Lung (tissue), 12 donors: Measurements from ENCODE around the gene TRPC1. TPM values are rescaled to one million over a fixed set of nuclear protein-coding genes. Genes with fewer than 3 reads are reported as not detected.
A peak's percentile ranks its signal among the peaks of the same experiment; 100 is the strongest.
"Not testable (repeated sequence)": the region's sequence is repeated elsewhere in the genome, so short reads cannot be mapped to it uniquely, and the experiment has no call there.

Source experiments
- ATAC-seq: fragments of 200-7000 bp; cut with Tn5 transposase; one replicate; pipeline ENCODE4 v1.9.1; 2020; ENCODE audit warnings: moderate number of reproducible peaks; ENCODE audit not compliant: insufficient read depth, low FRiP score
- DNase-seq, 3 donors: peaks; one replicate each; pipeline ENCODE4 v3.0.0-alpha.2; 2013 to 2017
- H3K27ac ChIP-seq, 2 donors: one replicate each; pipeline ENCODE4 v1.5.1; 2013; ENCODE audit warnings: mild to moderate bottlenecking in 2 of 2, moderate library complexity in 2 of 2, control low read depth in 1 of 2, inconsistent platforms in 1 of 2, low read depth in 1 of 2, low read length in 1 of 2
- H3K27me3 ChIP-seq, 3 donors: one replicate each; pipeline ENCODE4 v1.5.1; 2013; ENCODE audit warnings: low read length in 2 of 3; ENCODE audit not compliant: control insufficient read depth in 3 of 3, insufficient read depth in 3 of 3
- H3K36me3 ChIP-seq, 4 donors: one replicate each; pipeline ENCODE4 v1.5.1; 2013; ENCODE audit warnings: low read length in 4 of 4, mild to moderate bottlenecking in 1 of 4, moderate library complexity in 1 of 4; ENCODE audit not compliant: control insufficient read depth in 4 of 4, insufficient read depth in 4 of 4
- H3K4me1 ChIP-seq, 5 donors: one replicate each; pipeline ENCODE4 v1.5.1; 2013; ENCODE audit warnings: low read length in 5 of 5, mild to moderate bottlenecking in 2 of 5, moderate library complexity in 1 of 5; ENCODE audit not compliant: control insufficient read depth in 5 of 5, insufficient read depth in 5 of 5
- H3K4me3 ChIP-seq: one replicate; pipeline ENCODE4 v1.5.1; 2013; ENCODE audit warnings: mild to moderate bottlenecking, control low read depth, moderate library complexity
- H3K9ac ChIP-seq, 2 donors: one replicate each; pipeline ENCODE4 v1.5.1; 2013; ENCODE audit warnings: low read length in 2 of 2, control low read depth in 1 of 2; ENCODE audit not compliant: insufficient read depth in 1 of 2
- H3K9me3 ChIP-seq, 4 donors: one replicate each; pipeline ENCODE4 v1.5.1; 2013; ENCODE audit warnings: low read length in 3 of 4, mild to moderate bottlenecking in 1 of 4, moderate library complexity in 1 of 4; ENCODE audit not compliant: control insufficient read depth in 4 of 4, insufficient read depth in 3 of 4
- WGBS, 2 donors: extraction: QIAGEN DNeasy Blood & Tissue Kit; methylation state at CpG; one replicate each; pipeline ENCODE4 v1.1.7; 2013; 5-methylcytosine and 5-hydroxymethylcytosine counted together
- polyA plus RNA-seq, 2 donors: library from polyadenylated mRNA; stranded (reverse); fragments of 200-250 nt; gene quantifications; one replicate each; pipeline ENCODE4 v1.2.1, GENCODE V29; 2013
- total RNA-seq, 2 donors: library from RNA; depleted of rRNA in 1 of 2; stranded (reverse); fragments of >200 nt in 1 of 2; gene quantifications; one replicate each; pipeline ENCODE4 v1.2.1, GENCODE V29; 2014 to 2021
- TF ChIP-seq, protein P1 (sequence below): IDR thresholded peaks from 2 replicates; pipeline ENCODE4 v1.5.1; 2012; ENCODE audit warnings: mild to moderate bottlenecking; ENCODE audit errors: control extremely low read depth, extremely low read depth
- donor health status: control.
- donor health status: control.
- donor health status: Bipolar disorder and iron deficiency.
- donor health status: healthy.
- donor health status: DM: yes; HTN: yes; CAD: no.

The TRPC1 gene
- total and polyA plus RNA-seq, 4 donors, result 1.1 to 28.4 (median 4.7) TPM

DNA sequence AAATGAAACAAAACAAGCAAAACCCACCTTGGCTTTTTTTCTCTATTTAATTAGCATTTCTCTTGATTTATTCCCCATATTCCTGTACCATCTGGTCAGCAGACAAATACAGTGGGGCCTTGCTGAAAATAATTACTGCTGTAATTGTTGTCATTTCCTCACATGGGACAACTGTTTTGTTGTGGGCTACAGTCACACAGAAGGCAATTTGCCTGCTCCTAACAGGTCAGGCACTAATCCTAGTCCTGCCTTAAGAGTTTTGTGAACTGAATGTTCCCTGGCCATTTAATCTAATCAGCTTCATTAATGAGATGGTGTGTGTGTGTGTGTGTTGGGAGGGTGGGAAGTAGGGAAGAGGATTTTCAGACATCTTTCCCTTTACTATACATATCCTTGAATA is 11.6 kb downstream of the TRPC1 start:
- Histone ChIP-seq H3K27me3 (no peaks in the 10 kb centered on the region), H3K9ac (no peak overlapping the region), H3K4me1 (peaks cover 0 to 5% (median 0%) of the 10 kb centered on the region in 5 donors), H3K36me3 (no peaks in the 10 kb centered on the region), H3K4me3 (no peak overlapping the region), H3K27ac (peak overlapping the region in 1 of 2 donors; percentile 53), H3K9me3 (no peaks in the 10 kb centered on the region)
- ATAC-seq, result no peak
- TF ChIP-seq, protein P1, sequence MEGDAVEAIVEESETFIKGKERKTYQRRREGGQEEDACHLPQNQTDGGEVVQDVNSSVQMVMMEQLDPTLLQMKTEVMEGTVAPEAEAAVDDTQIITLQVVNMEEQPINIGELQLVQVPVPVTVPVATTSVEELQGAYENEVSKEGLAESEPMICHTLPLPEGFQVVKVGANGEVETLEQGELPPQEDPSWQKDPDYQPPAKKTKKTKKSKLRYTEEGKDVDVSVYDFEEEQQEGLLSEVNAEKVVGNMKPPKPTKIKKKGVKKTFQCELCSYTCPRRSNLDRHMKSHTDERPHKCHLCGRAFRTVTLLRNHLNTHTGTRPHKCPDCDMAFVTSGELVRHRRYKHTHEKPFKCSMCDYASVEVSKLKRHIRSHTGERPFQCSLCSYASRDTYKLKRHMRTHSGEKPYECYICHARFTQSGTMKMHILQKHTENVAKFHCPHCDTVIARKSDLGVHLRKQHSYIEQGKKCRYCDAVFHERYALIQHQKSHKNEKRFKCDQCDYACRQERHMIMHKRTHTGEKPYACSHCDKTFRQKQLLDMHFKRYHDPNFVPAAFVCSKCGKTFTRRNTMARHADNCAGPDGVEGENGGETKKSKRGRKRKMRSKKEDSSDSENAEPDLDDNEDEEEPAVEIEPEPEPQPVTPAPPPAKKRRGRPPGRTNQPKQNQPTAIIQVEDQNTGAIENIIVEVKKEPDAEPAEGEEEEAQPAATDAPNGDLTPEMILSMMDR, result no peak
- no peak for DNase-seq

DNA sequence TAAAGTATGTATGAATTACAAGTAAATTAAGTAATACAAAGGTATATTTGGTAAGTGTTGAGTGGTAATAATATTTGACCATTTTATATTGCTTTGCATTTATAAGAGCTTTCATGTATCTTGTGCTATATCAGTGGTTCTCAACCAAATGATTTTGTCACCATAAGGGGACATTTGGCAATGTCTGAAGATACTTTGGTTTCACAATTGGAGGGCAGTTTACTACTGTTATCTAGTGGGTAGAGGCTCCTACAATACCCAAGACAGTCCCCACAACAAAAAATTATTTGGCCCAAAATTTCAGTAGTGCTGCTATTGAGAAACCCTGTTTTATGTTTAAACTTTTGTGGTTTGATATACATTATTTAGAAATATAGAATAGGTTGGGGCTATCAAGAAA is 14.6 kb downstream of the TRPC1 start:
- TF ChIP-seq, protein P1, result no peak
- Histone ChIP-seq H3K9me3 (no peaks in the 10 kb centered on the region), H3K4me3 (no peak overlapping the region), H3K36me3 (no peaks in the 10 kb centered on the region), H3K27ac (no peak overlapping the region), H3K27me3 (no peaks in the 10 kb centered on the region), H3K9ac (no peak overlapping the region), H3K4me1 (peaks cover 0 to 2% (median 0%) of the 10 kb centered on the region in 5 donors)
- ATAC-seq (no peak), DNase-seq (no peak)

- H3K9ac ChIP-seq, result no peak overlapping the region
- H3K9me3 ChIP-seq, result no peaks in the 10 kb centered on the region
- WGBS, 2 donors, result 94 to 96% methylated on average over 7 of the region's 7 CpGs
- no peaks in the 10 kb centered on the region for H3K4me1 ChIP-seq
- TF ChIP-seq, protein P1, result no peak
- ATAC-seq (no peak), DNase-seq (no peak)
- H3K4me3 ChIP-seq, result no peak overlapping the region
- no peaks in the 10 kb centered on the region for H3K27me3 ChIP-seq
- H3K36me3 ChIP-seq, result peaks cover 0 to 9% (median 5%) of the 10 kb centered on the region in 4 donors
- H3K27ac ChIP-seq, result no peak overlapping the region
Observed at GRCh38 chr3:142746646-142747045, 22.8 kb downstream of the TRPC1 start.

DNA sequence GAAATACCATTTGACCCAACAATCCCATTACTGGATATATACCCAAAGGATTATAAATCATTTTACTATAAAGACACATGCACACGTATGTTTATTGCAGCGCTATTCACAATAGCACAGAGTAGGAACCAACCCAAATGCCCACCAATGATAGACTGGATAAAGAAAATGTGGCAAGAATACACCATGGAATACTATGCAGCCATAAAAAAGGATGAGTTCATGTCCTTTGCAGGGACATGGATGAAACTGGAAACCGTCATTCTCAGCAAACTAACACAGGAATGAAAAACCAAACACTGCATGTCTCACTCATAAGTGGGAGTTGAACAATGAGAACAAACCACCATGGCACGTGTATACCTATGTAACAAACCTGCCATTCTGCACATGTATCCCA is 26.7 kb downstream of the TRPC1 start:
- not testable (repeated sequence) for DNase-seq, H3K9me3 ChIP-seq, H3K4me3 ChIP-seq, H3K9ac ChIP-seq, H3K27me3 ChIP-seq, ATAC-seq, H3K27ac ChIP-seq, H3K36me3 ChIP-seq, H3K4me1 ChIP-seq
- 95 to 97% methylated on average over 4 of the region's 4 CpGs for WGBS, 2 donors

- not testable (repeated sequence) for H3K36me3 ChIP-seq, H3K27ac ChIP-seq, H3K27me3 ChIP-seq, H3K9me3 ChIP-seq, H3K4me3 ChIP-seq, H3K4me1 ChIP-seq, H3K9ac ChIP-seq, ATAC-seq, DNase-seq
- WGBS, 2 donors, result 82 to 88% methylated on average over 4 of the region's 4 CpGs
Observed at GRCh38 chr3:142752605-142753004, 28.8 kb downstream of the TRPC1 start.
